ENCODE data around the gene SLC6A9. TPM values are rescaled to one million over a fixed set of nuclear protein-coding genes. Genes with fewer than 3 reads are reported as not detected.

The SLC6A9 gene
- total and polyA plus RNA-seq, 2 donors (not counting 1 experiment from before 2014, with no cell fraction given), result 0.28 to 5.5 TPM

- DNase-seq (no peak), ATAC-seq (ENCODE audit: low read depth) (no peak)
- Mint-ChIP-seq H3K4me1 (no peaks in the 10 kb centered on the region), H3K9me3 (ENCODE audit: insufficient read depth) (no peaks in the 10 kb centered on the region), H3K27ac (no peak overlapping the region), H3K27me3 (no peaks in the 10 kb centered on the region), H3K4me3 (no peak overlapping the region)
- Histone ChIP-seq H3K4me3 (ENCODE audit: control extremely low read depth in 1 of 5, extremely low read depth in 1 of 5, insufficient read depth in 1 of 5, low read depth in 2 of 5, low read length in 4 of 5) (no peak overlapping the region), H3K4me1 (ENCODE audit: control insufficient read depth in 2 of 2, insufficient read depth in 2 of 2, low read length in 2 of 2) (no peaks in the 10 kb centered on the region), H3K9me3 (ENCODE audit: control extremely low read depth in 1 of 3, control insufficient read depth in 2 of 3, insufficient read depth in 1 of 3, low read length in 2 of 3) (no peaks in the 10 kb centered on the region), H3K9ac (ENCODE audit: low read length) (no peak overlapping the region), H3K27me3 (replicated peaks in 1 of 4; ENCODE audit: control extremely low read depth in 1 of 4, control insufficient read depth in 3 of 4, insufficient read depth in 4 of 4, low read length in 3 of 4) (no peaks in the 10 kb centered on the region), H2AFZ (ENCODE audit: insufficient read depth, low read depth, low read length, poor library complexity, severe bottlenecking) (no peak overlapping the region), H3K79me2 (ENCODE audit: control insufficient read depth, insufficient read depth, low read length) (peaks cover 27% of the 10 kb centered on the region), H4K20me1 (ENCODE audit: control insufficient read depth, insufficient read depth, low read length, poor library complexity, severe bottlenecking) (no peaks in the 10 kb centered on the region), H3K4me2 (replicated peaks; ENCODE audit: low read depth, low read length, poor library complexity, severe bottlenecking) (no peak overlapping the region), H3K36me3 (replicated peaks in 1 of 2; ENCODE audit: control extremely low read depth in 1 of 2, control insufficient read depth in 1 of 2, extremely low read depth in 1 of 2, insufficient read depth in 2 of 2, low read length in 1 of 2) (peaks cover 0 to 23% of the 10 kb centered on the region in 2 experiments), H3K27ac (ENCODE audit: low read length in 2 of 2) (no peak overlapping the region)
- intact Hi-C loops (cut with micrococcal nuclease), result no loop called here
- ChIA-PET POLR2A (no interaction called here), CTCF (interaction anchor here (0.9 to 1.2 kb wide), 2 partner anchors 36 to 80 kb away, joined by 3 read pairs; no protein-coding TSS in a partner anchor)
- WGBS (ENCODE audit: insufficient coverage), result 97% methylated on average over 8 of the region's 8 CpGs
- TF ChIP-seq CTCF (IDR thresholded peaks at IDR 0.05), result no peak
- no peak for TF ChIP-seq EZH2 (IDR thresholded peaks at IDR 0.05; ENCODE audit: borderline replicate concordance, insufficient read depth, low read depth, low read length, poor library complexity, severe bottlenecking)
Observed at GRCh38 chr1:43956234-43956633, 75.0 kb downstream of the SLC6A9 start.

- ChIA-PET POLR2A (no interaction called here), CTCF (interaction anchor here (1.5 kb wide), 1 partner anchor 20 kb away, joined by 3 read pairs; no protein-coding TSS in a partner anchor)
- intact Hi-C loops (cut with micrococcal nuclease), result no loop called here
- 96% methylated on average over 4 of the region's 5 CpGs for WGBS (ENCODE audit: insufficient coverage)
- H3K36me3 ChIP-seq (replicated peaks in 1 of 2; ENCODE audit: control extremely low read depth in 1 of 2, control insufficient read depth in 1 of 2, extremely low read depth in 1 of 2, insufficient read depth in 2 of 2, low read length in 1 of 2), result peaks cover 0 to 29% of the 10 kb centered on the region in 2 experiments
- Mint-ChIP-seq H3K27me3 (no peaks in the 10 kb centered on the region), H3K9me3 (ENCODE audit: insufficient read depth) (no peaks in the 10 kb centered on the region), H3K4me3 (no peak overlapping the region), H3K27ac (no peak overlapping the region), H3K4me1 (peaks cover 5% of the 10 kb centered on the region)
- H3K4me2 ChIP-seq (replicated peaks; ENCODE audit: low read depth, low read length, poor library complexity, severe bottlenecking), result no peak overlapping the region
- H3K79me2 ChIP-seq (ENCODE audit: control insufficient read depth, insufficient read depth, low read length), result peaks cover 33% of the 10 kb centered on the region
- DNase-seq (no peak), ATAC-seq (ENCODE audit: low read depth) (no peak)
- no peak overlapping the region for H2AFZ ChIP-seq (ENCODE audit: insufficient read depth, low read depth, low read length, poor library complexity, severe bottlenecking)
- H3K27ac ChIP-seq (ENCODE audit: low read length in 2 of 2), result no peak overlapping the region
- no peak overlapping the region for H3K4me3 ChIP-seq (ENCODE audit: control extremely low read depth in 1 of 5, extremely low read depth in 1 of 5, insufficient read depth in 1 of 5, low read depth in 2 of 5, low read length in 4 of 5)
- H3K9me3 ChIP-seq (ENCODE audit: control extremely low read depth in 1 of 3, control insufficient read depth in 2 of 3, insufficient read depth in 1 of 3, low read length in 2 of 3), result no peaks in the 10 kb centered on the region
- H4K20me1 ChIP-seq (ENCODE audit: control insufficient read depth, insufficient read depth, low read length, poor library complexity, severe bottlenecking), result no peaks in the 10 kb centered on the region
- no peaks in the 10 kb centered on the region for H3K27me3 ChIP-seq (replicated peaks in 1 of 4; ENCODE audit: control extremely low read depth in 1 of 4, control insufficient read depth in 3 of 4, insufficient read depth in 4 of 4, low read length in 3 of 4)
- TF ChIP-seq EZH2 (IDR thresholded peaks at IDR 0.05; ENCODE audit: borderline replicate concordance, insufficient read depth, low read depth, low read length, poor library complexity, severe bottlenecking) (no peak), CTCF (IDR thresholded peaks at IDR 0.05) (no peak)
- no peaks in the 10 kb centered on the region for H3K4me1 ChIP-seq (ENCODE audit: control insufficient read depth in 2 of 2, insufficient read depth in 2 of 2, low read length in 2 of 2)
- no peak overlapping the region for H3K9ac ChIP-seq (ENCODE audit: low read length)
Observed at GRCh38 chr1:43954036-43954435, 77.2 kb downstream of the SLC6A9 start.

All from B cell (primary cell).